Tibial nerve (tissue), 4 donors: ENCODE data around the gene AQP2. TPM values are rescaled to one million over a fixed set of nuclear protein-coding genes. Genes with fewer than 3 reads are reported as not detected.
"Not testable (repeated sequence)": the region's sequence is repeated elsewhere in the genome, so short reads cannot be mapped to it uniquely, and the experiment has no call there.

Experiments
- DNase-seq, 2 donors: peaks; one replicate each; pipeline ENCODE4 v3.0.0-alpha.2; 2019; ENCODE audit warnings: low spot score in 2 of 2
- H3K27ac ChIP-seq, 4 donors: fragments of 200-600 bp; sonication (generic) in 3 of 4; one replicate each; pipeline ENCODE4 v1.5.1; 2017 to 2019; ENCODE audit warnings: mild to moderate bottlenecking in 1 of 4
- H3K27me3 ChIP-seq, 2 donors: fragments of 200-600 bp; sonication (generic) in 1 of 2; one replicate each; pipeline versions ENCODE4 v1.5.1 to v1.6.0; 2017 to 2019
- H3K36me3 ChIP-seq, 3 donors: fragments of 200-600 bp; sonication (generic); one replicate each; pipeline ENCODE4 v1.5.1; 2018 to 2019
- H3K4me1 ChIP-seq, 4 donors: fragments of 200-600 bp; sonication (generic) in 3 of 4; one replicate each; pipeline ENCODE4 v1.5.1; 2017 to 2019
- H3K4me3 ChIP-seq, 4 donors: fragments of 200-600 bp; sonication (generic) in 3 of 4; one replicate each; pipeline ENCODE4 v1.5.1; 2017 to 2019; ENCODE audit warnings: mild to moderate bottlenecking in 1 of 4, moderate library complexity in 1 of 4
- H3K9me3 ChIP-seq, 4 donors: fragments of 200-600 bp; sonication (generic) in 3 of 4; one replicate each; pipeline ENCODE4 v1.5.1; 2017 to 2019
- CTCF ChIP-seq, 5 experiments: fragments of 200-600 bp in 3 of 5; fragments of 450-650 bp in 2 of 5; sonication (generic) in 3 of 5; IDR thresholded peaks; one replicate each; pipeline ENCODE4 v1.5.1; 2016 to 2019; ENCODE audit warnings: antibody characterized with exemption in 5 of 5, mild to moderate bottlenecking in 3 of 5, moderate library complexity in 2 of 5
- EP300 ChIP-seq, 2 donors: sonication (generic); formaldehyde crosslinking; IDR thresholded peaks; one replicate each; pipeline ENCODE4 v1.6.1; 2017; ENCODE audit warnings: antibody characterized with exemption in 2 of 2, mild to moderate bottlenecking in 1 of 2
- POLR2A ChIP-seq, 2 donors: fragments of 450-650 bp; IDR thresholded peaks; one replicate each; pipeline ENCODE4 v1.6.1; 2017; ENCODE audit warnings: antibody characterized with exemption in 2 of 2, mild to moderate bottlenecking in 2 of 2, moderate library complexity in 2 of 2
- WGBS, 2 donors: methylation state at CpG; one replicate each; pipeline ENCODE4 v1.1.5; 2018; 5-methylcytosine and 5-hydroxymethylcytosine counted together
- total RNA-seq, 4 donors: library from RNA; depleted of rRNA; stranded (reverse); fragments of >200 nt; gene quantifications; one replicate each; pipeline ENCODE4 v1.1.0, GENCODE V29; 2016

The AQP2 gene
- total RNA-seq, 4 donors from 2014 or later, result not detected

- Histone ChIP-seq H3K36me3 (peaks cover 0 to 26% (median under 1%) of the 10 kb centered on the region in 3 donors), H3K27me3 (no peaks in the 10 kb centered on the region), H3K9me3 (no peaks in the 10 kb centered on the region), H3K4me3 (no peak overlapping the region), H3K27ac (no peak overlapping the region), H3K4me1 (peaks cover 0 to 11% (median 0%) of the 10 kb centered on the region in 4 donors)
- DNase-seq, result no peak
- TF ChIP-seq EP300 (IDR thresholded peaks at IDR 0.05) (no peak), POLR2A (IDR thresholded peaks at IDR 0.05) (no peak), CTCF (IDR thresholded peaks at IDR 0.05) (no peak)
- WGBS, 2 donors, result 78 to 85% methylated on average over 4 of the region's 4 CpGs
Observed at GRCh38 chr12:49987625-49988303, 37.2 kb downstream of the AQP2 start.

- H3K4me1 ChIP-seq, H3K4me3 ChIP-seq, H3K9me3 ChIP-seq, DNase-seq, H3K27ac ChIP-seq, H3K27me3 ChIP-seq: not testable (repeated sequence)
- peaks cover 0 to 42% (median 4%) of the 10 kb centered on the region in 3 donors for H3K36me3 ChIP-seq
- 93% methylated on average over 2 of the region's 2 CpGs for WGBS, 2 donors
Observed at GRCh38 chr12:49989400-49989799, 38.9 kb downstream of the AQP2 start.

GRCh38 chr12:49990273-49990672 lies 39.7 kb downstream of the AQP2 start:
- Histone ChIP-seq H3K27ac (no peak overlapping the region), H3K9me3 (no peaks in the 10 kb centered on the region), H3K4me3 (no peak overlapping the region), H3K36me3 (peaks cover 0 to 49% (median 4%) of the 10 kb centered on the region in 3 donors), H3K27me3 (no peaks in the 10 kb centered on the region), H3K4me1 (no peaks in the 10 kb centered on the region)
- TF ChIP-seq EP300 (IDR thresholded peaks at IDR 0.05), result no peak
- TF ChIP-seq POLR2A (IDR thresholded peaks at IDR 0.05), result no peak
- no peak for TF ChIP-seq CTCF (IDR thresholded peaks at IDR 0.05)
- 81 to 84% methylated on average over 4 of the region's 4 CpGs for WGBS, 2 donors
- no peak for DNase-seq

GRCh38 chr12:49998453-49998852 lies 47.9 kb downstream of the AQP2 start:
- TF ChIP-seq POLR2A (IDR thresholded peaks at IDR 0.05) (no peak), CTCF (IDR thresholded peaks at IDR 0.05) (no peak), EP300 (IDR thresholded peaks at IDR 0.05) (no peak)
- H3K9me3 ChIP-seq, result no peaks in the 10 kb centered on the region
- no peak overlapping the region for H3K27ac ChIP-seq
- H3K27me3 ChIP-seq, result no peaks in the 10 kb centered on the region
- H3K4me1 ChIP-seq, result no peaks in the 10 kb centered on the region
- WGBS, 2 donors, result 89 to 95% methylated on average over 2 of the region's 2 CpGs
- DNase-seq, result no peak
- peaks cover 0 to 70% (median 0%) of the 10 kb centered on the region in 3 donors for H3K36me3 ChIP-seq
- H3K4me3 ChIP-seq, result no peak overlapping the region

- no peaks in the 10 kb centered on the region for H3K9me3 ChIP-seq
- H3K36me3 ChIP-seq, result peaks cover 0 to 29% (median 0%) of the 10 kb centered on the region in 3 donors
- WGBS, 2 donors, result 84 to 87% methylated on average over 2 of the region's 2 CpGs
- no peaks in the 10 kb centered on the region for H3K27me3 ChIP-seq
- no peaks in the 10 kb centered on the region for H3K4me1 ChIP-seq
- H3K27ac ChIP-seq, result no peak overlapping the region
- TF ChIP-seq CTCF (IDR thresholded peaks at IDR 0.05), result no peak
- no peak for TF ChIP-seq EP300 (IDR thresholded peaks at IDR 0.05)
- no peak for TF ChIP-seq POLR2A (IDR thresholded peaks at IDR 0.05)
- DNase-seq, result no peak
- H3K4me3 ChIP-seq, result no peak overlapping the region
Observed at GRCh38 chr12:50003595-50003994, 53.1 kb downstream of the AQP2 start.
